Uterine smooth muscle cell (primary cell): ENCODE results near the gene DCTN2. TPM values are rescaled to one million over a fixed set of nuclear protein-coding genes. Genes with fewer than 3 reads are reported as not detected.

Source experiments
- total RNA-seq: library from RNA; depleted of rRNA; stranded (reverse); fragments of >200 nt; gene quantifications from 2 replicates; pipeline ENCODE4 v1.2.3, GENCODE V29; 2014

Gene DCTN2
- 80.7 and 106 TPM in 2 replicates for total RNA-seq

DNA sequence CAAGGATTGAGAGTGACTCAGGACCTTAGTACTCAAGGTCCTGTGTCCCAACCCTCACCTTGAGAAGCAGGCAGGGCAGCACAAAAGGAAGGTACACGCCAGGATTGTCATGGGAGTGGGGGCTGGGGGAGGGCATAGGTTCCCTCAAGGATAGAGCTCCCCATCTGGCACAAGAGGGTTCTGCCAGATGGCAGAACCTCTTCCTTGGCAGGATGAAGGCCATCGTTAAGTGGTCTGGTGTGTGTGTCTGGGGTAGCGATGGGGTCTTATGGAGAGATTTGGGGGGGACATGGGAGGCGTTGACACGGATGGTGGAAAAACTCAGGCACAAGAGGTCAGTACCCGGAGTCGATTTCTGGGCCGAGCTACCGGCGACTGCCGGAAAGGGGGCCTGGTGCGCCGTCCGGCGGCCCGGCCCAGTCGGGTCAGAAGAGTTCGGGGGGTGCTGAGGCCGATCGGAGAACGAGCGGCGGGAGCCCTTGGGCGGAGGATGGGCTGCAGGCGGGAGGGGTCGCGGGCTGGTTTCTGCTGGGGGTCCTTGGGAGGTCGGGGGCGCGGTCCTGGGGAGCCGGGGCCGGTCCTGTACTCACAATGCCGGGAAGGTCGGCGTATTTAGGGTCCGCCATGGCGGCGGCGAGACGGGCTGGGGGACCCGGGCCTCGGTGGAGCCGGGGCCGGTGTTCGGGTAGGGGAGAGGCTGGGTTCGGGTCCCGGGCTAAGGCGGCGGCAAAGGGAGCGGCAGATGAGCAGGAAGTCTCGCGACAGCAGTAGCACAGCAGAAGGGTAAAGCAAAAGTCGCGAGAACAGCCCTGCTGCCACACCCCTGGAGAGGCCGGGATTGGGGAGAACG is at the start of gene DCTN2:
TSS of gene DCTN2 (minus strand) at position 755 of the 850 bp plus-strand sequence. CDS start at position 626, 129 bp downstream.

DNA sequence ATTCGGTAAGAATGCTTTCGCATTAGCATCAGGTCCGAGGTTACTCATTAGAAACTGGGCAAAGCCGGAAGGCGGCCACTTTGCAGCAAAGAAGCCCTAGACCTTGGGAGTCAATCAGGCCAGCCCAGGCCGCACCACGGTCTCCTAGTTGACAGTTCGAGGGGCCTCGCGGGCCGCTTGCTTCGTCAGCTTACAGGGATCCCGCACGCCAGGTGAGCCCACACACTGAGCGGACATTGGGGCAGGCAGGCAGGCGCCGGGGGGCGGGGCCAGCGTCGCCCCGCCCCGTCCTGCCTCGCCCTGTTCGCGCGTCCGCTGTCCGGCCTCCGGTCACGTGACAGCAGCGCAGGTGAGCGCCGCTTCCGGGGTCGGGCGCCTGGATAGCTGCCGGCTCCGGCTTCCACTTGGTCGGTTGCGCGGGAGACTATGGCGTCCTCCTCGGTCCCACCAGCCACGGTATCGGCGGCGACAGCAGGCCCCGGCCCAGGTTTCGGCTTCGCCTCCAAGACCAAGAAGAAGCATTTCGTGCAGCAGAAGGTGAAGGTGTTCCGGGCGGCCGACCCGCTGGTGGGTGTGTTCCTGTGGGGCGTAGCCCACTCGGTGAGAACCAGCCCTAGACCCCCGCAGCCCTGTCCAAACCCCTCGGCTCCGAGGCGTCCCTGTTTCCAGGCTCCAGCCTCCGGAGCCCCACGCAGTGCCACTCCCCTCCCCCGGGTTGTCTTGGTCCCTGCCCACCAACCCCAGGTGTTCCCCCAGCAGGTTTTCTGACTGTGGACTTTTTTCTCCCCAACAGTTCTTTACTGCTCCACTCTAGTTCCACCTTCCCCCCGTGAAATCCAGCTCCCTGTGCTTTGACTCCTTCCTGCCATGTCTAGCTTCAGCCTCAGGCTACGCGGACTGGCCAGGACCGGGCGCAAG is 44.1 kb upstream of the DCTN2 start, which contains the start of gene PIP4K2C:
TSS of gene PIP4K2C (plus strand) at position 329 of the 918 bp plus-strand sequence. CDS start at position 427, 98 bp downstream.

DNA sequence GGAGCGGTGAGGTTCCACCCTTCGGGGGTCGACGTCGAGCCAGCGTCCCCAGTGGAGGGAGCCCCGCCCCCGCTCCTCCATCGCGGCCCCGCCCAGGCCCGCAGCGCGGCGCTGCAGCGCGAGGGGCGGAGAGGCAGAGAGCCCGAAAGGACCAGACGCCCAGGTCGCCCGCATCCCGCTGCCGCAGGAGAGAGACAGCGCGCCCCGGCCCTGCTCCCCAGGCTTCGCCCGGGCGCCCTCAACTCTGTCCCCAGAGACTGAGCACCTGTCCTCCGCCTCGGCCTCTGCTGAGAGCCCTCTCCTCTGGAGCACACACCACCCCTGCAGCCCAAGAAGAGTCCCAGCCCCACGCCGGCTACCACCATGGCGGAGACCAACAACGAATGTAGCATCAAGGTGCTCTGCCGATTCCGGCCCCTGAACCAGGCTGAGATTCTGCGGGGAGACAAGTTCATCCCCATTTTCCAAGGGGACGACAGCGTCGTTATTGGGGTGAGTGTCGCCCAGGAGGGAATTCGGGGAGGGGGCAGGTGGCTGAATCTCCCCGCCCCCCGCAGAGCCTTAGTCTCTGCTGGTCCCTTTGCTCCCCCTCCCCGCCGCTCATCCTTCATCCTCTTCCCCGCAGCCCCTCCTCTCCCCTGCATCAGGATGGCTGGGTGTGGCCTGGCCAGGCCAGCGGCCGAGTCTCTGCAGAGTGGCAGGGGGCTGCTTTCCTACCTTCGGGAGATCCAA is 3.1 kb upstream of the DCTN2 start, which contains the start of gene KIF5A:
TSS of gene KIF5A (plus strand) at position 136 of the 732 bp plus-strand sequence. CDS start at position 364, 228 bp downstream.

DNA sequence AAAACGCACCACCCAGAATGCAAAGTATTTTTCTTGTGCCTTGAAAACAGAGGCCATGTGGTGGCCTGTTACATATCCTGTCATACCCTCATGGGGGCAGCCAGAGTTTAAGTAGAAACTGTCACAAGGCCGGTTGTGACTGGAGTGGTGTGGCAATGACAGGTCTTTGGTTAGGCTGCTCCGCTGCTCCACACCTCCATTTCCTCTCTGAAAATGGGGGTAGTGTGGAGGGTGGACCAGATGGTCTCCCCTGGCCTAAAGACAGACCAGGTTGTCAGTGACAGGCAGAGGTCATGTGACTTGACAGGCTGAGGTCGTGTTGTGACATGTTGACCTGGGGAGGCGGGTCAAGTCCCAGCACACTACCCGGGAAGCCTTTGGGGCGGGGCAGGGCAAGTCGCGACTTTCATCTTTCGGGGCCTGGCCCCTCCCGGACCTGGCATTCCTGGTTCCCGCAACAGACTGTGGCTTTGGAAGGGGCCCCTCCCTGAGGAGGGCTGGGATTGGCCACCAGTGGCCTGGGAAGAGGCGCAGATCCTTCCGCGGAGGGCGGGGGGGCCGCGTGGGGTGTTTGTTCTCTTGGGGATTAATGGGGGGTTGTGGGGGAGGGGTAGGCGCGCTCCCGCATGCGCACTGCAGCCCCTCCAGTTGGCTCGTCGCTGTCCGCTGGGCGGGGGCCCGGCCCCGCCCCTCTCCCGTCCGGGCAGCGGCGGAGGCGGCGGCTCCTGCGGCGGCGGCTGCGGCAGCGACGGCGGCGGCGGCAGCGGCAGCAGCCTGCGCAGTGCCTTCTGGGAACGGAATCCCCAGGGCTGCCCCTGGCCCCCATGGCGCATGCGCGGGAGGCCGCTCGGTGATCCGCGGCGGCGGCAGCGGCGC is 24.7 kb downstream of the DCTN2 start, which contains the start of gene MBD6:
TSS of gene MBD6 (plus strand) at position 814 of the 876 bp plus-strand sequence. CDS start 1,480 bp downstream, outside the sequence.

DNA sequence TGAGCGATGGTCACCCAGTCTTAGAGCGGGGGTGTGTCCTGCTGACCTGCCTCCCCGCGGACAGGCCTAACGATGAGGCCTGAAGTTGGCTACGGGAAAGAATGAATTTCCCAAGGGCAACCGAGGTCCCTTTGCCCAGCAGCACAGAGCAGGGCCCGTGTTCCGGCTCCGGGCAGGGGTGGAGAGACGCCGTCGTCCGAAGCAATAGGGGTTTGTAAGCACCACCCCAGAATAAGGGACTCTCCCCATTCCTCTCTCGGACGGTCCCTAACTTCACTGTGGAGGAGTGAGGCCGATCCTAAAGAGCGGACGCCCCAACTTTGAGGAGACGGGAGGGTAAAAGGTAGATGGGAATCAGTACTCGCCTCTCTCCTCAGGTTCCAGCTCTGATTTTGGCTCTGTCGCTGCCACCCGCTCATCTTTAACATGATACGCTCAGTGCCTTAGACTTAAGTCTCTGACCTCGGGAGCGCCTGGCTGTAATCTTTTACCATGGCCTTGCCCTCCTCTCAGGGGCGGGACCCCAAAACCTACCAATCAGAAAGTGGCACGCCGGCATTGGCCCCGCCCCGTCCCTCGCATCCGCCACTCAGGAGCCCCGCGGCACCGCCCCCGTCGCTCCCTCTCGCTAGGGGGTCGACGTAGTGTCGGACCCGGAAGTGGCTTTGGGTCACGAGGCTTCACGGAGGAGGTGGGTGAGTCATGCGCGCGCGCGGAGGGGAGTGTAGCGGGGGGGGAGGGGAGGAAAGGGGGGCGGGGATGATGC is 26.8 kb downstream of the DCTN2 start, which contains the start of gene DDIT3:
TSS of gene DDIT3 (minus strand) at position 462 of the 766 bp plus-strand sequence. CDS start 3,108 bp downstream, outside the sequence.

DNA sequence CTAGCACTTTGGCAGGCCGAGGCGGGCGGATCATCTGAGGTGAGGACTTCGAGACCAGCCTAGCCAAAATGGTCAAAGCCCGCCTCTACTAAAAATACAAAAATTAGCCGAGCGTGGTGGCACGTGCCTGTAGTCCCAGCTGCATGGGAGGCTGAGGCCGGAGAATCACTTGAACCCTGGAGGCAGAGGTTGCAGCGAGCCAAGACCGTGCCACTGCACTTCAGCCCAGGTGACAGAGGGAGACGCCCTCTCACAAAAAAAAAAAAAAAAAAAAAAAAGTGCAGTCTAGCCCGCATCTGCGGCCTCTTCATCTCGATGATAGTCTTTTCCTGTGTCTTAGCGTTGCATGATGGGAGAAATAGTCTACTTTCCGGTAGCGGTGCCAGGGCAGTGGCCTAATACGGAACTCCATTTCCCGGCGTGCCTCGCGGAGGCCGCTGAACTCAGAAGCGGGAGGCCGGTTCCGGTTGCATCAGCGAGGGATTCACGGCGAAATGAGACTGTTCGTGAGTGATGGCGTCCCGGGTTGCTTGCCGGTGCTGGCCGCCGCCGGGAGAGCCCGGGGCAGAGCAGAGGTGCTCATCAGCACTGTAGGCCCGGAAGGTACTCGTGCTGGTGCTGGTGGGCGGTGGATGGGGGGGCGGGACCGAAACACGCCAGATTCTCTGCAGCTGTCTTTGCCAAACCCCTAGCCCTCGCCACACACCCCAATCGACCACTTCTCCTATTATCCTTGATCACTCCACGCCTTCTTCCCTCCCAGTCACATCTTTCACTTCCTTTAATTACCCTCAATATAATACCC is 59.2 kb downstream of the DCTN2 start, which contains the start of gene MARS1:
TSS of gene MARS1 (plus strand) at position 472 of the 805 bp plus-strand sequence. CDS start at position 495, 23 bp downstream.

Other genes starting within 250 kb of the DCTN2 start
- 12.4 and 13.6 TPM in 2 replicates for gene R3HDM2, start 116.1 kb downstream of the DCTN2 start, total RNA-seq
- not detected in 2 replicates for gene INHBC, start 112.4 kb downstream of the DCTN2 start, total RNA-seq
- 2.1 and 17.0 TPM in 2 replicates for gene INHBE, start 91.9 kb downstream of the DCTN2 start, total RNA-seq
- gene GLI1, start 87.4 kb downstream of the DCTN2 start, total RNA-seq: 2.4 and 3.1 TPM in 2 replicates
- 0.11 and 0.12 TPM in 2 replicates for gene ARHGAP9, start 67.3 kb downstream of the DCTN2 start, total RNA-seq
- gene MARS1, start 59.1 kb downstream of the DCTN2 start, total RNA-seq: 209 and 350 TPM in 2 replicates
- gene DDIT3, start 26.7 kb downstream of the DCTN2 start, total RNA-seq: 136 and 444 TPM in 2 replicates
- gene MBD6, start 24.4 kb downstream of the DCTN2 start, total RNA-seq: 4.9 and 8.1 TPM in 2 replicates
- gene KIF5A, start 2.9 kb upstream of the DCTN2 start, total RNA-seq: 0.44 and 0.50 TPM in 2 replicates
- 13.6 and 16.5 TPM in 2 replicates for gene PIP4K2C, start 44.0 kb upstream of the DCTN2 start, total RNA-seq
- gene DTX3, start 57.6 kb upstream of the DCTN2 start, total RNA-seq: 15.6 and 23.1 TPM in 2 replicates
- 17.9 and 27.1 TPM in 2 replicates for gene ARHGEF25, start 64.2 kb upstream of the DCTN2 start, total RNA-seq
- gene B4GALNT1, start 86.0 kb upstream of the DCTN2 start, total RNA-seq: 3.4 and 4.0 TPM in 2 replicates
- 276 and 299 TPM in 2 replicates for gene OS9, start 146.9 kb upstream of the DCTN2 start, total RNA-seq
- 0.33 and 0.87 TPM in 2 replicates for gene AGAP2, start 191.6 kb upstream of the DCTN2 start, total RNA-seq
- 56.9 and 94.5 TPM in 2 replicates for gene TSPAN31, start 197.8 kb upstream of the DCTN2 start, total RNA-seq
- 177 and 190 TPM in 2 replicates for gene CDK4, start 205.1 kb upstream of the DCTN2 start, total RNA-seq
- 3.0 and 3.9 TPM in 2 replicates for gene MARCHF9, start 207.9 kb upstream of the DCTN2 start, total RNA-seq
- gene CYP27B1, start 219.9 kb upstream of the DCTN2 start, total RNA-seq: under 0.01 and 0.55 TPM in 2 replicates
- 5.2 and 7.4 TPM in 2 replicates for gene METTL1, start 224.9 kb upstream of the DCTN2 start, total RNA-seq
- gene EEF1AKMT3, start 225.4 kb upstream of the DCTN2 start, total RNA-seq: 3.8 and 8.1 TPM in 2 replicates
- 17.6 and 21.1 TPM in 2 replicates for gene TSFM, start 235.6 kb upstream of the DCTN2 start, total RNA-seq